WTC11 (cell line): ENCODE measurements around the gene RAB12. TPM values are rescaled to one million over a fixed set of nuclear protein-coding genes. Genes with fewer than 3 reads are reported as not detected.
A peak's percentile ranks its signal among the peaks of the same experiment; 100 is the strongest.

Experiments
- ATAC-seq: fragments of 200-7000 bp; cut with Tn5 transposase; 2 replicates; pipeline ENCODE4 v1.10.0; 2021; ENCODE audit warnings: mild to moderate bottlenecking, moderate library complexity
- CTCF ChIA-PET: fragments of 300-600 bp; sonication (Branson Sonifier 250); formaldehyde crosslinking; loops from one replicate; lab custom pipeline; 2021; ENCODE audit warnings: antibody characterized with exemption; lab: Charles Lee
- POLR2A ChIA-PET: fragments of 350-600 bp; sonication (Branson Sonifier 250); formaldehyde crosslinking; loops from one replicate; lab custom pipeline; 2021; ENCODE audit warnings: antibody characterized with exemption; lab: Charles Lee
- DNase-seq: peaks from one replicate; pipeline ENCODE4 v3.0.0; 2021; ENCODE audit warnings: low spot score
- H3K27ac Mint-ChIP-seq: 2 replicates; pipeline ENCODE4 v1.8.0; 2021; ENCODE audit warnings: mixed read lengths
- H3K27me3 Mint-ChIP-seq: 2 replicates; pipeline ENCODE4 v1.8.0; 2021; ENCODE audit warnings: low read depth, mild to moderate bottlenecking, moderate library complexity, mixed read lengths
- H3K36me3 Mint-ChIP-seq: 2 replicates; pipeline ENCODE4 v1.8.0; 2021; ENCODE audit warnings: mixed read lengths
- H3K4me1 Mint-ChIP-seq: 2 replicates; pipeline ENCODE4 v1.8.0; 2022; ENCODE audit warnings: mixed read lengths
- H3K4me3 Mint-ChIP-seq: 2 replicates; pipeline ENCODE4 v1.8.0; 2021; ENCODE audit warnings: mild to moderate bottlenecking, moderate library complexity, mixed read lengths
- H3K9me3 Mint-ChIP-seq: 2 replicates; pipeline ENCODE4 v1.8.0; 2021; ENCODE audit warnings: mixed read lengths
- ATF3 ChIP-seq: sonication (generic); formaldehyde crosslinking; conservative IDR thresholded peaks from 2 replicates; pipeline ENCODE4 v1.8.1; 2022; ENCODE audit warnings: mild to moderate bottlenecking, missing genetic modification reagents
- CDX4 ChIP-seq: fragments of 250-450 bp; sonication (Bioruptor Pico); IDR thresholded peaks from 2 replicates; pipeline ENCODE4 v1.9.0; 2021; ENCODE audit warnings: moderate library complexity, mild to moderate bottlenecking, inconsistent platforms, borderline replicate concordance
- E2F1 ChIP-seq: sonication (generic); formaldehyde crosslinking; IDR thresholded peaks from 2 replicates; pipeline ENCODE4 v1.8.0; 2022; ENCODE audit warnings: mild to moderate bottlenecking, missing genetic modification reagents
- ESRRA ChIP-seq: sonication (generic); formaldehyde crosslinking; IDR thresholded peaks from 2 replicates; pipeline ENCODE4 v1.8.1; 2022; ENCODE audit warnings: mild to moderate bottlenecking, missing genetic modification reagents, borderline replicate concordance
- ETV6 ChIP-seq: sonication (generic); formaldehyde crosslinking; IDR thresholded peaks from 2 replicates; pipeline ENCODE4 v1.8.1; 2022; ENCODE audit warnings: mild to moderate bottlenecking, missing genetic modification reagents
- IRF2 ChIP-seq: sonication (generic); formaldehyde crosslinking; IDR thresholded peaks from 2 replicates; pipeline ENCODE4 v1.8.0; 2022; ENCODE audit warnings: low read depth, missing genetic modification reagents, borderline replicate concordance
- NFYB ChIP-seq: sonication (generic); formaldehyde crosslinking; conservative IDR thresholded peaks from 2 replicates; pipeline ENCODE4 v1.8.0; 2022; ENCODE audit warnings: low read depth, missing genetic modification reagents
- NR1H2 ChIP-seq: sonication (generic); formaldehyde crosslinking; IDR thresholded peaks from 2 replicates; pipeline ENCODE4 v1.9.0; 2021; ENCODE audit warnings: mild to moderate bottlenecking, moderate library complexity, missing genetic modification reagents
- NR2C2 ChIP-seq: sonication (generic); formaldehyde crosslinking; IDR thresholded peaks from 2 replicates; pipeline ENCODE4 v1.8.0; 2022; ENCODE audit warnings: mild to moderate bottlenecking, missing genetic modification reagents
- PRDM15 ChIP-seq: sonication (generic); formaldehyde crosslinking; IDR thresholded peaks from 2 replicates; pipeline ENCODE4 v1.8.0; 2022; ENCODE audit warnings: missing genetic modification reagents
- SP1 ChIP-seq: sonication (generic); formaldehyde crosslinking; conservative IDR thresholded peaks from 2 replicates; pipeline ENCODE4 v1.8.1; 2022; ENCODE audit warnings: missing genetic modification reagents
- ZNF138 ChIP-seq: sonication (generic); formaldehyde crosslinking; conservative IDR thresholded peaks from 2 replicates; pipeline ENCODE4 v1.8.1; 2022; ENCODE audit warnings: mild to moderate bottlenecking, moderate library complexity, missing genetic modification reagents
- ZNF263 ChIP-seq: sonication (generic); formaldehyde crosslinking; IDR thresholded peaks from 2 replicates; pipeline ENCODE4 v1.8.1; 2022; ENCODE audit warnings: low read depth, mild to moderate bottlenecking, moderate library complexity, missing genetic modification reagents
- ZNF416 ChIP-seq: fragments of 250-450 bp; sonication (Bioruptor Pico); IDR thresholded peaks from 2 replicates; pipeline ENCODE4 v1.9.0; 2021; ENCODE audit warnings: mild to moderate bottlenecking, inconsistent platforms
- total RNA-seq: library from RNA; stranded (reverse); gene quantifications from 3 replicates; pipeline ENCODE4 v1.2.3, GENCODE V29; 2021
- TF ChIP-seq, protein P1 (sequence below): sonication (generic); formaldehyde crosslinking; IDR thresholded peaks from 2 replicates; pipeline ENCODE4 v1.8.0; 2022; ENCODE audit warnings: mild to moderate bottlenecking, missing genetic modification reagents
- TF ChIP-seq, protein P2 (sequence below): sonication (generic); formaldehyde crosslinking; IDR thresholded peaks from 2 replicates; pipeline ENCODE4 v1.8.1; 2023; ENCODE audit warnings: mild to moderate bottlenecking, moderate library complexity, missing genetic modification reagents
- TF ChIP-seq, protein P3 (sequence below): sonication (generic); formaldehyde crosslinking; IDR thresholded peaks from 2 replicates; pipeline ENCODE4 v1.8.0; 2022; ENCODE audit warnings: mild to moderate bottlenecking, missing genetic modification reagents

RAB12 gene
- total RNA-seq, 1 experiment from 2014 or later: 69.3 TPM

GRCh38 chr18:8635087-8635486 lies 25.9 kb downstream of the RAB12 start (continued):
- TF ChIP-seq, protein P1, sequence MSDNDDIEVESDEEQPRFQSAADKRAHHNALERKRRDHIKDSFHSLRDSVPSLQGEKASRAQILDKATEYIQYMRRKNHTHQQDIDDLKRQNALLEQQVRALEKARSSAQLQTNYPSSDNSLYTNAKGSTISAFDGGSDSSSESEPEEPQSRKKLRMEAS: no peak
- TF ChIP-seq SP1 (CRISPR knock-in tag): no peak
- TF ChIP-seq NFYB (CRISPR knock-in tag): no peak
- no peak for TF ChIP-seq PRDM15 (CRISPR knock-in tag)
- no peak for TF ChIP-seq ATF3 (CRISPR knock-in tag)
- TF ChIP-seq ZNF416 (CRISPR knock-in tag): no peak

- peaks cover 65% of the 10 kb centered on the region for H3K36me3 Mint-ChIP-seq
- peak overlapping the region; percentile 50 for H3K27ac Mint-ChIP-seq
- CTCF ChIA-PET: interaction anchor here (2.1 kb wide), 1 partner anchor 31 kb away, joined by 8 read pairs; the partner anchor contains the start of gene RAB12
Measured at GRCh38 chr18:8639762-8640161, 30.5 kb downstream of the RAB12 start.

More at GRCh38 chr18:8639762-8640161, 30.5 kb downstream of the RAB12 start:
- POLR2A ChIA-PET: no interaction called here
- DNase-seq (no peak), ATAC-seq (no peak)
- TF ChIP-seq E2F1 (CRISPR knock-in tag) (no peak), CDX4 (CRISPR knock-in tag) (no peak), NR2C2 (CRISPR knock-in tag) (no peak), NR1H2 (CRISPR knock-in tag) (no peak), IRF2 (CRISPR knock-in tag) (no peak), ESRRA (CRISPR knock-in tag) (no peak), ZNF263 (CRISPR knock-in tag) (no peak), ETV6 (CRISPR knock-in tag) (no peak), ZNF138 (CRISPR knock-in tag) (no peak)
- TF ChIP-seq, protein P2, sequence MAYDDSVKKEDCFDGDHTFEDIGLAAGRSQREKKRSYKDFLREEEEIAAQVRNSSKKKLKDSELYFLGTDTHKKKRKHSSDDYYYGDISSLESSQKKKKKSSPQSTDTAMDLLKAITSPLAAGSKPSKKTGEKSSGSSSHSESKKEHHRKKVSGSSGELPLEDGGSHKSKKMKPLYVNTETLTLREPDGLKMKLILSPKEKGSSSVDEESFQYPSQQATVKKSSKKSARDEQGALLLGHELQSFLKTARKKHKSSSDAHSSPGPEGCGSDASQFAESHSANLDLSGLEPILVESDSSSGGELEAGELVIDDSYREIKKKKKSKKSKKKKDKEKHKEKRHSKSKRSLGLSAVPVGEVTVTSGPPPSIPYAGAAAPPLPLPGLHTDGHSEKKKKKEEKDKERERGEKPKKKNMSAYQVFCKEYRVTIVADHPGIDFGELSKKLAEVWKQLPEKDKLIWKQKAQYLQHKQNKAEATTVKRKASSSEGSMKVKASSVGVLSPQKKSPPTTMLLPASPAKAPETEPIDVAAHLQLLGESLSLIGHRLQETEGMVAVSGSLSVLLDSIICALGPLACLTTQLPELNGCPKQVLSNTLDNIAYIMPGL (CRISPR knock-in tag): no peak
- TF ChIP-seq, protein P3, sequence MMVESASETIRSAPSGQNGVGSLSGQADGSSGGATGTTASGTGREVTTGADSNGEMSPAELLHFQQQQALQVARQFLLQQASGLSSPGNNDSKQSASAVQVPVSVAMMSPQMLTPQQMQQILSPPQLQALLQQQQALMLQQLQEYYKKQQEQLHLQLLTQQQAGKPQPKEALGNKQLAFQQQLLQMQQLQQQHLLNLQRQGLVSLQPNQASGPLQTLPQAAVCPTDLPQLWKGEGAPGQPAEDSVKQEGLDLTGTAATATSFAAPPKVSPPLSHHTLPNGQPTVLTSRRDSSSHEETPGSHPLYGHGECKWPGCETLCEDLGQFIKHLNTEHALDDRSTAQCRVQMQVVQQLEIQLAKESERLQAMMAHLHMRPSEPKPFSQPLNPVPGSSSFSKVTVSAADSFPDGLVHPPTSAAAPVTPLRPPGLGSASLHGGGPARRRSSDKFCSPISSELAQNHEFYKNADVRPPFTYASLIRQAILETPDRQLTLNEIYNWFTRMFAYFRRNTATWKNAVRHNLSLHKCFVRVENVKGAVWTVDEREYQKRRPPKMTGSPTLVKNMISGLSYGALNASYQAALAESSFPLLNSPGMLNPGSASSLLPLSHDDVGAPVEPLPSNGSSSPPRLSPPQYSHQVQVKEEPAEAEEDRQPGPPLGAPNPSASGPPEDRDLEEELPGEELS (CRISPR knock-in tag): no peak
- no peaks in the 10 kb centered on the region for H3K27me3 Mint-ChIP-seq
- no peaks in the 10 kb centered on the region for H3K9me3 Mint-ChIP-seq
- H3K4me1 Mint-ChIP-seq: peaks cover 23% of the 10 kb centered on the region
- no peak overlapping the region for H3K4me3 Mint-ChIP-seq
